Measurements from ENCODE around the gene TTYH1.

TTYH1 gene

DNA sequence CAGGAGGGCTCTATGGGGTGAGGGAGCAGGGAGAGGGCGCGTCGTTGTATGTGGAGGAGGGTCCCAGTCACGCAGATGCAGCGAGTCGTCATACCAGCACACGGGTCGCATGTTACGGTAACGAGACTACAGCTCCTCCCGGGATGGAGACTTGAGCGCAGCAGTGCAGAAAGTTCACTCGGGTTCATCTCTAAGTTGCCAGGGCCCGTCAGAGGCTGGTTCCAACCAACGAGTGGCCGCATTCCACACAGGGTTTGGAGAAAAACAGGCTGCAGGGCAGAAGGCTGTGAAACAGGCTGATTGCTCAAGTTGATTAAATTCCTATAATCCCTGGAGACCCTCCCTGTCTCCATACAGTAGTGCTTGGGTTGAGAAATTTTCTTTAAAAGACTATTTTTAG is 21.9 kb upstream of the TTYH1 start:
- no peak for DNase-seq

DNA sequence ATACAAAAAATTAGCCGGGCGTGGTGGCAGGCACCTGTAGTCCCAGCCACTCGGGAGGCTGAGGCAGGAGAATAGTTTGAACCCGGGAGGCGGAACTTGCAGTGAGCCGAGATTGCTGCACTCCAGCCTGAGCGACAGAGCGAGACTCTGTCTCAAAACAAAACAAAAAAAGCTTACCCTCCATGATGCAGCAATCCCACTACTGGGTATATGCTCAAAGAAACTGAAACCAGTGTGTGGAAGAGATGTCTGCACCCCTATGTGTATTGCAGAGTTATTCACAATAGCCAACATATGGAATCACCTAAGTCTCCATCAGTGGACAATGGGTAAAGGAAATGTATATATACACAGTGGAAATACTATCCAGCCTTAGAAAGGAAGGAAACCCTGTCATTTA is 19.6 kb upstream of the TTYH1 start:
- no peak for DNase-seq

DNA sequence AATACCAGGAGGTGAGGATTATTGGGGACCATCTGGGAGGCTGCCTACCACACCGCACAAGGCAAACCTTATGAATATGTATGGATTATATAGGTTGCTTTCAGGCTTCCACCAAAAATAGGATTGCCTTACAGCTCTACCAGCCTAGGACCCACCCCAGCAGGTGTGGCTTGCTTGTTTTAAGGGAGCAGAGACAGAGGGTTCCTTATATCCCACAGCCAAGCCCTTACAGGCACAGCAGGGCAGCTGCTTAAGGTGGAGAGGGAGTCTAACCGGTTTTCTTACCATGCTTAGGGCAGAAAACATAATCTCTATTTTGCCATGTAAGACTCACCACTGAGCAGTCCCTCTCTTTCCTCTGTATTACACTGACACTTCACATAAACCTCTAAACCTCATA is 16.1 kb upstream of the TTYH1 start:
- no peak for DNase-seq

DNA sequence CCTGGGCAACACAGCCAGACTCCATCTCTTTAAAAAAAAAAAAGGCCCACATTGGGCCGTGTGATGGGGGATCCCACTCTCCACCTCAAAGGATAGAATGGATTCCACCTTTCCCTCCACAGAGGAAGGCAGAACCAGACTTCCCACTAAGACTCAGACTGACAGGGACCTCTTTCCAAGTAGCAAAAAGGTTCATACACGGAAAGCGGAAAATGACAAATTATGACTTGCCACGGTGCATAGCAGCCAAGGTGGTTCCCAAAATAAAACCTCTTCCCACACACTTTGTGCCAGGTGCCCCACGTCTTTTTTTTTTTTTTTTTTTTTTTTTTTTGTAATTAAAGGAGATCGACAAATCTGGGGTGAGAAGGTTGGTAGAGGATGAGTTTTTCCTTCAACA is 14.4 kb upstream of the TTYH1 start:
- no peak for DNase-seq

DNA sequence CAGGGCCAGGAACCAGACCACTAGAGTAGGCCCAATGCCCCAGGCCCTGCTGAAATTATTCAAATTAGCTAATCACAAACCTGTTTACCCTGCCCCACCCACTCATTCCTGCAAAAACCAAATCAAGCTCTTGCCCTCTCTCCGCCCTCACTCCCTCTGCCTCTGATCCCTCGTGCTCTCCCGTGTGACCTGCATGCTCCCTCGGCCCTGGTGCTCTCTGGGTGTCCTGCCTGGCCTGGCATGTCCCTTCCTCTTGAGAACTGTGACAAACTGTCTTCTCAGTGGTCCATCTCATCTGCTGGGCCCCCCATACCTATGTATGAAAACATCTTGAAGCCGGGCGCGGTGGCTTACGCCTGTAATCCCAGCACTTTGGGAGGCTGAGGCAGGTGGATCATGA is 12.2 kb upstream of the TTYH1 start:
- DNase-seq: no peak

DNA sequence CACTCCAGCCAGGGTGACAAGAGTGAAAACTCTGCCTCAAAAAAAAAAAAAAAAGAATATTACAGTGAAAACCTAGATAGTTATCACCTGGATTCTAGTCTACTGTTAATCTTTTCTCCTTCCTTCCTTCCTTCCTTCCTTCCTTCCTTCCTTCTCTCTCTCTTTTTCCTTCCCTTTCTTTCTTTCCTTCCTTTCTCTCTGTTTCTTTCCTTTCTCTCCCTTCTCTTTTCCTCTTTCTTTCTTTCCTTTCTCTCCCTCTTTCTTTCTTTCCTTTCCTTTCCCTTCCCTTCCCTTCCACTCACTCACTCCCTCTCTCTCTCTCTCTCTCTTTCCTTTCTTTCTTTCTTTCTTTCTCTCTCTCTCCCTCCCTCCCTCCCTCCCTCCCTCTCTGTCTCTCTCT is 9.6 kb upstream of the TTYH1 start:
- no peak for DNase-seq

DNA sequence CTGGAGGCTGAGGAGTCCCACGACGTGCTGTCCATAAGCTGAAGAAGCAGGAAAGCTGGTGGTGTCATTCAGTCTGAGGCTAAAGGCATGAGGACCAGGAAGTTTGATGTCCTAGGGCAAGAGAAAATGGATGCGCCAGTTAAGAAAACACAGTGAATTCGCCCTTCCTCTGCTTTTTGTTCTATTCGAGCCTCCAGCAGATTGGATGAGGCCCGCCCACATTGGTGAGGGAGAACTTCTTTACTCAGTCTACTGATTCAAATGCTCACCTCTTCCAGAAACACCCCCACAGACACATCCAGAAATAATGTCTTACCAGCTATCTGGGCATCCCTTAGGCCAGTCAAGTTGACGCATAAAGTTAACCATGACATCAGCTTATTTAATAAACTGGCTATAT is 7.5 kb upstream of the TTYH1 start:
- no peak for DNase-seq

DNA sequence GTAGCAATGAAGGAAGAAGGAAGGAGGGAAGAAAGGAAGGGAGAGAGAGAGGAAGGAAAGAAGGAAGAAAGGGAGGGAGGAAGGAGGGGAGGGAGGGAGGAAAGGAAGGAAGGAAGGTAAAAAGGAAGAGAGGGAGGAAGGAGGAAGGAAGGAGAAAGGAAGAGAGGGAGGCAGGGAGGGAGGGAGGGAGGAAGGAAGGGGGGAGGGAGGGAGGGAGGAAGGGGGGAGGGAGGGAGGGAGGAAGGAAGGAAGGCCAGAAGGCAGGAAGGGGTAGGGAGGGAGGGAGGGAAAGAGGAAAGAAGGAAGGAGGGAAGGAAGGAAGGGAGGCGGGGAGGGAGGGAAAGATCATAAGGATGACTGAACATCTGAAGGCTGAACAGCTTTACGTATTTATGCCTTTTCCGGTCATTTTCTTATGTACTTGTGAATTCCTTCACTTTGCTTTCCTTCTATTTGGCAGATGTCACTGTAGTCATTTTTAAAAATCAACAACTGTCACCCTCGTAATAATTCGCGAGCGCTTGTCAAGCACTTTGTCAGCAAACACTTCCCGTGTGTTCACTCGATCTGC is 6.7 kb upstream of the TTYH1 start:
- DNase-seq: no peak

DNA sequence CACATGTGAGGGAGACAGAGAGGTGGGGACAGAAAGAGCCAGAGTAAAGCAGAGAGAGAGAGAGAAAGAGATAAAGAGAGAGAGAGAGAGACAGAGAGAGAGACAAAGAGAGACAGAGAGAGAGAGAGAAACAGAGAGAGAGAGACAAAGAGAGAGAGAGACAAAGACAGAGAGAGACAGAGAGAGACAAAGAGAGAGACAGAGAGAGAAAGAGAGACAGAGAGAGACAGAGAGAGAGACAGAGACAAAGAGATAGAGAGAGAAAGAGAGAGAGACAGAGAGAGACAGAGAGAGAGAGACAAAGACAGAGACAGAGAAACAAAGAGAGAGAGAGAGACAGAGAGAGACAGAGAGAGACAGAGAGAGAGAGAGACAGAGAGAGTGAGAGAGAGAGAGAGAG is 4.2 kb upstream of the TTYH1 start:
- DNase-seq: no peak

DNA sequence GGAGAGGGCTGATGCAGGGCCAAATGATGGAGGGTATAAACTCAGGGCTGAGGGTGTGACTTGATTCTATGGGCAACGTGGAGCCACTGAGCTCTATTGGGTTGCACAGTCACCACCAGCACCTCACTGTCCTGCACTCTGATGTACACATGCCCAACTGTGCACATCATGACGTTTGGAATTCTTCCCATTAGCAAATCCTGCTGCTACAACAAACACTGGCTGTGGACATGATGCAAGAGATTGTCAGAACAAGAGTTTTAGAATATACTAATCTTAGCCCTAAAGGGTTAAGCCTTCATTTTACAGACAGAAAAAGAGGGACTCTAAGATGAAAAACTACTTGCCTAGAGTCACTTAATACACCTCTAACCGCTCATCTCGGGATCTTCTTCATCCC is 2.4 kb upstream of the TTYH1 start:
- DNase-seq: no peak

DNA sequence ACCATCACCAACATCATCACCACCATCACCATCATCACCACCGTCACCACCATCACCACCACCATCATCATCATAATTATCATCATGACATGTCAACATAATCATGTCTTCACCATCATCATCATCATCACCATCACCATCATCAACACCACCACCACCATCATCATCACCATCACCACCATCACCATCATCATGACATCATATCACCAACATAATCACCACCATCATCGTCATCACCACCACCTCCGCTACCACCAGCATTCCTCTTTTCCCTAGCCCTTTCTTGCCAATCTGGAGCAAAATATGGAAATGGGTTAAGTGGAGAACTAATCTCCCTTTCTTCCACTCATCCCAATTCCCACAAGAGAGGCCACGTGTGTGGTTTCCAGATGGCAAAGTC is 1.1 kb upstream of the TTYH1 start:
- no peak for DNase-seq

DNA sequence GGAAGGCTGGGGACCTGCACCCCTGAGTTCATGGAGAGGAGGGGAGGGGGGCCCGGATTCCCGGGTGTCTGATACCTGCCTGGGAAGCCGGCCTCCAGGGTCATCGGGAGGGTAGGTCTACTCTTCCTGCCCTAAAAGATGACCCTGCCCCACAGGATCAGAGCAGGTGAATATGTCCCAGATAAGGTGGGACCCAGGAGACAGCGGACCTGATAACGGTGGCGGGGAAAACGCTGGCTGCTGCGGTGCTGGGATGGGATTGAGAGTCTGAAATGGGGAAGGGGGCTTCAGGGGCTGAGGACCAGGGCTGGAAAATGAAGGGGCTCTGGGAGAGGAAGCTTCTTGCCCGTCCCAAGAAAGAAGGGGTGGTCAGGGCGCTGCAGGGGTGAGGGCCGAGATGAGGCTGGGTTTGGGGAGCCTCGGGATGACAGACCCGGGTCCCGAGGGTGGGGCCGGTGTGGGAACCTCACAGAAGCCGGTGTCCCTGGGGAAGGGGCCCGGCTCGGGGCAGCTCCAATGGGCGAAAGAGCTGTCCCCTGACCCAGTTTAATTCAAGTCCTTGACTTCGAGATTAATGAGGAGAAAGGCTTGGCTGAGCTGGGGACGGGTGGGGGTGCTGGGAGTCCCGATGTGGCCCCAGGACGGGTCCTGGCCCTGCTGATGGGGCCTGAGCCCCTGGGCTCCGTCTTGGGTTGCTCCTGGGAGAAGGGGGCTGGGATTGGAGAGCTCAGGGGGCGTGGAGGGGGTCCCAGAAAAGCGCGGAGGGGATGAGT is 823 bp downstream of the TTYH1 start:
- no peak for DNase-seq

DNA sequence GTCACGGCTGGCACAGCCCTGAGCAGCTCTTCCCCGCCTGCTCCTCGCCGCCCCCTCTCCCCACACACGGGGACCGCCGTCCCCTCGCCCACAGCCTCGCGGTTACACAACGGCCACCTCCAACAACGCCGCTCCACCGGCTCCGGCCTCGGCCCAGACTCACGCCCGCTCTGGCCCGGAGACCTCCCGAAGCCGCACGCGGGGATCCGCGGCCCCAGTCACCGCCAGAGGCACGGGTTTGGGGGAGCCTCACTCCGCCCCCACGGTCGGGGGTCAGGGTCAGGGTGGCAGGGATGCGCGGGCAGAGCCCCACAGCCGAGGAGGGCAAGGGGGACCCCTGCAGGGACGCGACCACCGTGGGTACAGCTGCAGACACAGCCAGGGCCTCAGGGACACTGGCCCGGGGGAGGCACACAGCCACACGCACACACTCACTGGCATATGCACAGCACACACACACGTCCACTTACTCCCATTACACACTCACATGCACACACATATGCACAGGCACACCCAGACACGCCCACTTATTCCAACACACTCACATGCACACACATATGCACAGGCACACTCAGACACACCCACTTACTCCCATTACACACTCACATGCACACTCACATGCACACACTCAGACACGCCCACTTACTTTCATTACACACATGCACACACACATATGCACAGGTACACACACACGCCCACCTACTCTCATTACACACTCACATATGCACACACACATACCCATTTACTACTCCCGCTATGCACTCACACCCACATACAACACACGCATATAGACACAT is 1.6 kb downstream of the TTYH1 start:
- DNase-seq: no peak

DNA sequence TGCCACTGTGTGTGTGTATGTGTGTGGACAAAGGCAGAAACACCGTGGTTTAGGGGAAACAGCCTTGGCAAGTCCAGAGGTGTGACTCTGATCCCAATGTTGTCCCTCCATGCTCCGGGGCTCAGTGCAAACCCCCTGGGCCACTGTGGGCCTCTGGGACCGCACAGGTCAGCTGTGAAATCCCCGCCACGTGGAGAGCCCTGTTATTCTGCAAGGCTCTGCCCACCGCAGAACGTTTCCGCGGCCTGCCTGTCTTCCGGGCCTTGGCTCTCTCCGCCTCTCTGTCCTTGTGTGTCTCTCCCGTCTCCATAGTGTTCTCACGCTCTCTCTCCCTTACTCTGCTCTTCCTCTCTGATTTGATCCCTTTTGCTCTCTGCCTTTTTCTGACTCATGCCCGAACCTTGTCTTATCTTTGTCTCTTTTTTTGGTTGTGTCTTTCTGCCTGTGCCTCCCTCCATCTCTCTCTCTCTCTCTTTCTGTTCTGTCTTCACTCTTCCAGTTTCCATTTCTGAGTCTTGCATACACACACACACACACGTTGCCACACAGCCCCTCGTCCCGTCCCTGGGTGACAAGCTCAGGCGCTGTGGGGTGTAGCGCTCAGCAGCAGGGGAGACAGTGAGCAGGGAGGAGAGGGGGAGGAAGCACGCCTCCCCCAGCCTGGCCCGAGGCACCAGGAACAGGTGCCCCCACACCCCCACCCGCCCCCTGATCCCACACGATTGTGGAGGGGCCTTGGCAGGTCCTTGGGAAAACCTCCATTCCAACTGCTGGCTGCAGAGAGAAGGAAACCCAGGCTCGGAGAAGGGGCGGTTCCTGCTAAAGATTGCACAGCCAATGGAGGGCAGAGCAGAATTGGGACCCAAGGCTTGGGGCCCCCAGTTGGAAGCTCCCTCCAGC is 3.0 kb downstream of the TTYH1 start:
- DNase-seq: no peak

DNA sequence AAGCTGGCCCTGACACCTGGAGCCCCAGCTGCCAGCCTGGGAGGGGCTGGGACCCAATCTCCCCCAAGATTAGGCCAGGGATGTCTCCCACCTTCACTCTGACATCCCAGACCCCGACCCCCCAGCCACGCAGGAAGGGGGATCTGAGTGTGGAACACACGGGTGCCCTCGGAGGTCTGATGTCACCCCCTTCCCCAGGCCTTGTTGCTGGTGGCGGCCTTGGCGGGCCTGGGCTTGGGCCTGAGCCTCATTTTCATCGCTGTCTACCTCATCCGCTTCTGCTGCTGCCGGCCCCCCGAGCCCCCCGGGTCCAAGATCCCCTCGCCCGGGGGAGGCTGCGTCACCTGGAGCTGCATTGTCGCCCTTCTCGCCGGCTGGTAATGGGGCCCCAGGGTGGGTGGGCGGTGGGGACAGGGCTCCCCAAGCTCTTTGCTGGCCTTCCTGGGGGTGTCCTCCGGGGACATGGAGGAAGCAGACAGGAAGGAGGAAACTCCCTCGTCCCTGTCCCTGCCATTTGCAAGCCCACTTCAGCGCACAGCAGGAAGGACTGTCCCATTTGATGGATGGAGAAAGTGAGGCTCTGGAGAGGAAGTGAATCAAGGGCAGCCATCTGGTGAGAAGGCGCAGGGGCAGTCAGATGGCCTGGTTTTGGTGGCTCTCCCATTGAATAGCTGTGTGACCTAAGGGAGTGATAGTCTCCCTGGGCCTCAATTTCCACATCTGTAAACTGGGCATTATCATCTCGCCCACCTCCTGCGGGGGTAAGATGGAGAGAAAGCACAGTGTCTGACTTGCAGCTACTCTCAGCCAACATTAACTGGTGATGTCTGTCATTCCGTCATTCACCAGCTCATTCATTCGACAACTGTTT is 3.9 kb downstream of the TTYH1 start:
- DNase-seq: no peak

DNA sequence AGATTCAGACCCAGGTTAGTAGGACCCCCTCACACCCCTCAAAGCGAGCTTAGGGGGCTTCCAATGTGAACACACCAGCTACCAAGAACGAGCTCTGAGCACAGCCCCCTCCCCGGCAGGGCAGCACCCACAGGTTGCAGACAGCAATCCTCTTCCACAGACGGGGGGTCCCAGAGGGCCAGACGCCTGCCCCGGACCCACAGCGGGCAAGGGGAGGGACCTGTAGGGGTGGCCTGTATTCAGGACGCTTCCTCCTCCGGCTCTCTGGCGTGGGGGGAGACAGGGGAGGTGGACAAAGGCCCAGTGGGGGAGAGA is 4.8 kb downstream of the TTYH1 start:
- no peak for DNase-seq

DNA sequence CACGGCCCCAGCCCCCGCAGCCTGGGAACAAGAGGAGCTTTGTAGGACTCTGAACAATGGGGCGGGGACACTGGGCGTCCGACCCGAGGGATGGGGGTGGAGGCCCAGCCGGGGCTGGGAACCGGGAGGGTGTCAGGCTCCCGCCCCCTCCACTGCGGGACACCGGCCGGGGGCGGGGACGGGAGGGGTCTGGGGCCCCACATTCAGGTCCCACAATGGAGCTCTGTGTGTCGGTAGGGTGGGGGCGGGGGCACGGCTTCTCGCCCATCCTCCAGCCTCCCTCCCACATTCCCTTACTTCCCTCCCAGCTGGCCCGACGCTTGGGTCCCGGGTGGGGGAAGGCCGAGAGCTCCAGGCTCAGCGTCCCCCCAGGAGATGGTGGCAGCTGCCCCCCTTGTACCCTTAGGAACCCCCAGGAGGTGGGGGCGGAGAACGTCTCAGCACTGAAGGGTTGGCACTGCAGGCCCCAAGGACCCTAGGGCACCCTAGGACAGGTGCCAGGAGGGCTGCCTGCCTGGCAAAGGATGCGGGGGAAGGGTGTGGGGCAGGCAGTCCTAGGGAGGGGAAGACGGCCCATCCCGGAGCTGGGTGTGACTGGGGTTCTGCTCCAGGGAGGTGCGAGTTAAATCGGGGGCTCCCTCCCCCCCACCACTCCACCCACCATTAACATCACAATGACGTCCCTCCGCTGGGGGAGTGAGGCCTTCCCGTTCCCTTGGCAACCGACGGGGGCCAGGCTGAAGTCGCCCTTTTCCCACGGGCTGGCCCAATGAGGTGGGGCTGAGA is 5.3 kb downstream of the TTYH1 start:
- DNase-seq: no peak

DNA sequence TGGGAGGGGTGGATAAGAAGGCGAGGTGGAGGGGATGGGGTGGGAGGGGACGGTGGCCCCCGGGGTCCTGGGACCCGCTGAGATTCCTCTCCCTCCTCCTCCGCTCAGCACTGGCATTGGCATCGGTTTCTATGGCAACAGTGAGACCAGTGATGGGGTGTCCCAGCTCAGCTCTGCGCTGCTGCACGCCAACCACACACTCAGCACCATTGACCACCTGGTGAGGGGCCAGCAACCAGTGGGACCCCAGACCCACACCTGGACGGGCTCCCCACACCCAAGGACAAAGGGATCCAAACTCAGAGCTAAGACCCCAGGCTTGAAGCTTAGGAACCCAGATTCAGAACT is 5.9 kb downstream of the TTYH1 start:
- no peak for DNase-seq

DNA sequence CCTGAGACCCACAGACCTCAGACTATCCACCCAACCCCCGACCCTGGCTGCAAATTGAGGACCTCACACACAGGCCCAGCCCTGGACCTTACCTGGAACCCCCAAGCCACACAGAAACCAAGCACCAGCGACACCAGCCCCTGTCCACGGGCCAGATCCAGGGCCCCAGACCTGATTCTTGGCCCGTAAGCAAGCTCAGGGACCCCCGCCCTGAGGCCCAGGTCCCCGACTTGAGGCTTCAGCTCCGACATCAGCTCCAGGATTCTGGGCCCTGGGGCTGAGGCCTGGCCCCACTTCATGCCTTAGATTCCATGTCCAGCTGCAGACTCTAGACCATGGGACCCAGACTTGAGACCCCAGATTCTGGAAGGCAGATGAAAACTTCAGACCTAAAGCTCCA is 6.3 kb downstream of the TTYH1 start:
- no peak for DNase-seq

DNA sequence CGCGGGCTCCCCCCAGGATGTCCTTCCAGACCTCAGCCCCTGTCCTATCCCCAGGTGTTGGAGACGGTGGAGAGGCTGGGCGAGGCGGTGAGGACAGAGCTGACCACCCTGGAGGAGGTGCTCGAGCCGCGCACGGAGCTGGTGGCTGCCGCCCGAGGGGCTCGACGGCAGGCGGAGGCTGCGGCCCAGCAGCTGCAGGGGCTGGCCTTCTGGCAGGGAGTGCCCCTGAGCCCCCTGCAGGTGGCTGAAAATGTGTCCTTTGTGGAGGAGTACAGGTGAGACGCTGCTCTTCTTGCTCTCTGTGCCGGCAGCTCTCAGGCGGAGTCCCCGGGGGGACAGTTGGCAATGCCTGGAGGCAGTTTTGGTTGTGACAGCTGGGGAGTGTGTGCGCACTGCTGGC is 6.9 kb downstream of the TTYH1 start:
- no peak for DNase-seq

DNA sequence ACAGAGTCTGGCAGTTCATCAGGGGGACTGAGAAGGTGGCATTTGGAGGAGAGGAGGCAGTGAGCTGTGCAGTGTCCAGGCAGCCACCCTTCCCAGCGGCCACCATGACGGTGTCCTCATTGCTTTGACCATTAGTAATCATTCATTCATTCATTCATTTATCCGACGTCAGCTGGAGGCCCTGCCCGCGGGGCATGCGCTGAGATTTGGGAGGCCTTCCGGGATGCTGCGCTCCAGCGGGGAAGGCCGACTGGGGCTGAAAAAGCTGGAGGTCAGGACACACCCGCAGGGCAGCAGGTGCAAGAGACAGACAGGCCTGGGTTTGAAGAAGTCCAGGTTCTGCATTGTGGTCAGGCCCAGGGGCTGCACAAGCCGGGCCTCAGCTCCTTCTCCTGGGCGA is 8.9 kb downstream of the TTYH1 start:
- no peak for DNase-seq
